GM20431 (cell line): ENCODE measurements around the gene TECPR1.
"Not testable (repeated sequence)": the region's sequence is repeated elsewhere in the genome, so short reads cannot be mapped to it uniquely, and the experiment has no call there.

ENCODE experiments used
- in situ Hi-C: fragments of 300-500 bp; cut with MseI, MboI; formaldehyde crosslinking; loops from one replicate; pipeline ENCODE4 v1.15.0; 2020; ENCODE audit warnings: low sequenced_read_pairs; ENCODE audit not compliant: unreplicated experiment

Gene TECPR1

DNA sequence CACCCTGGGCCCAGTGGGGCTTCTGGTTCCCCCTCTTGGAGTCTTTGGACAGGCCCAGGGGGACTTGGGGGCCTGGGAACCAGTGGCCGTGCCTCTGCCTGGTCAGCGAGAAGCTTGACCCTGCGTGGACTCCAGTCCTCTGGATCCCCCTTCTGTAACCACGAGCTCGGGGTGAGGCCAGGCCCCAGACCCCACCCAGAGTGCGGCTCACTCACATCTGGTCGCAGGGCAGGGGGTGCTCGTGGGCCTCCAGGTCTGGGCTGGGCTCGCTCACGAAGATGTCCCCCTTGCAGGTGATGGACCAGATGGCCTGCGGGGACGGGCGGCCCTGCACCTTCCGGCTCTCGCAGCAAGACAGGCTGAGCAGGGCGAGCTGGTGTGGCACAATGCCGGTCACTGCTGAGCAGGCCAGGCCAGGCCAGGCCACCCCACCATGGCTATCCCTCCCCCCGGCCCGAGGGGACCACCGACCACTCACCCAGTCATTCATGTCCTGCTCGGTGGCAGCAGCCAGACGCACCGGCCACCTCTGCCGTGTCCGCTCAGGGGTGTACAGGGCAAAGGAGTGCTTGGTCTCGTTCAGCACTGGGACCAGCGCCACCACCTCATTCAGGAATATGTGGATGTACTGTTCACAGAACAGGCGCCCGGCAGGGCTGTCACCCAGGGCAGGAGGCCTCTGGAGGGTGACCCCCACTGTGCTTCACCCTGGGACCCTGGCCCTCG lies 21.1 kb downstream of the TECPR1 start:
- in situ Hi-C loops: no loop called here

DNA sequence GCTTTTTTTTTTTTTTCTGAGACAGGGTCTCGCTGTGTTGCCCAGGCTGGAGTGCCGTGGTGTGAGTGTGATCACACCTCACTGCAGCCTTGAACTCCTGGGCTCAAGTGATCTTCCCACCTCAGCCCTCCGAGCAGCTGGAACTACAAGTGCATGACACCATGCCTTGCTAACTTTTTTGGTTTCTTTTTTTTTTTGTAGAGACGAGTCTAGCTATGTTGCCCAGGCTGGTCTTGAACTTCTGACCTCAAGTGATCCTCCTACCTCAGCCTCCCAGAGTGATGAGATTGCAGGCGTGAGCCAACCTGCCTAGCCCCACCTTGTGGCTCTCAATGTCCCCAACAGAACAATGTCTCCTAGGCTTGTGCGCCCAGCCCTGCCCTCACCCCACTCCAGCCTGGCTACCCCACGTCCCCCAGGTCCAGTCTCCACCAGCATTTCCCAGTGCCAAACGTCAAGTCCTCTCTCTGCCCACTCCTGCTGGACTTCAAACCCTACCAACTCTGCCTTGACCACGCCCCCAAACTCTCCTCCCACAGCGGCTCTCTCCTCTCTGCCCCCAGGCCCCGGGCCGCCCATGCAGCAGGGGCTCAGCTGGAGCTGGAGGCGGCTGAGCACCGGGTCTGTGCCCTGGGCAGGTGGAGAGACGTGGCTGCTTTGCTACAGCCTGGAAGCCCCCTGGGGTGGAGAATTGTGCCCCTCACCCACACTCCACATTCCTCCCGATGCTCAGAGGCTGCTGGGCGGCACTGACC lies 21.9 kb downstream of the TECPR1 start:
- in situ Hi-C loops: no loop called here

DNA sequence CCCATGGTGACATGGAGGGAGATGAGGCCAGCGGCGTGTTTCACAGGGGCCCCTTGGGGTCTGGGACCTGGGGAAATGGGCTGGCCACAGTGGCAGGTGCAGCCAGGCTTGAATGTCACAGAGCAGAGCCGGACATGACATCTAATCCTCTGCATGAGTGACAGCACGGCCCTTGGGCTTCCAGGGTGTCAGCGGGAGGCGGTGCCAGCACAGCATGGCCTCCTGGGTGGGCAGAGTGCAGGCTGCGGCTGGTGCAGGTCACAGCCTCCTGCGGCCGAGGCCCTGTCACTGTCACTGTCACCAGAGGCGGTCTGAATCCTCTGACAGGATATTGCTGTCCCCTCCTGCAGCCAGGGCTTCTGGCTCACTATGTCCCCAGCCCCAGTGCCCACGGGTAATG lies 22.6 kb downstream of the TECPR1 start:
- in situ Hi-C loops: no loop called here

DNA sequence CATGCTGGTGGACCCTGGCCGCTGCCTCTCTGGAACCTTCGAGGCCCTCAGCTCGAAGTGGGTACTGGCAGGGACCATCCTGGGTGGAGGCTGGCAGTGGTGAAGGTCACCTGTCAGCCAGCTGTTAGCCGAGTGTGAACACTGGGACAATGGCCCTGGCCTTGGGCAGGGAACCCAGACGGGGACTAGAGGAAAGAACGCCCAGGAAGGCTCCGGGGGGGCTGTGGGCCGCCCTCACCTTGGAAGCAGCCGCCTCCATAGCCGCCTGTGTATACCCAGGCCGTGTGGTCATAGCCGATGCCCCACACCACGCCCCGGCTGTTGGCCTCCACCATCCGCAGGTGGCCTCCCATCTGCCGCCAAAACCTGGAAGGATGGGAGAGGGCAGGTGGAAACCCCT lies 23.2 kb downstream of the TECPR1 start:
- in situ Hi-C loops: no loop called here

DNA sequence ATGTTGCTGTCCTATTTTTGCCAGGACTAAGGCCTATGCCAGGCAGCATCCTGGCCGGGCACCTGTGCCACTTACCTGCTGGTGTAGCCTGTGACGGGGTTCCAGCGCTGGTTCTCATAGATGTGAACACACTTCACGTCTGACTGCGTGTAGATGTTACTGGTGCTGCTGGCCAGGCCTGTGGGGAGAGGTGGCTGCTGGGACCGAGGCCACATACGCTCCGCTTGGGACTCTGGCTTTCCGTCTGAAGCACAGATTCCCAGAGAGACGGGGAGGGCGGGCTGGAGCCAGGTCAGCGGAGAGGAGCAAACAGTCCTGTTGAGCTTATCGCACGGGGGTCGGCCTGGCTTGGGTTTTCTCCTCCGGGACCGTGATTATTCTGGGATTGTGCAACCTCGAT lies 24.1 kb downstream of the TECPR1 start:
- in situ Hi-C loops: no loop called here

DNA sequence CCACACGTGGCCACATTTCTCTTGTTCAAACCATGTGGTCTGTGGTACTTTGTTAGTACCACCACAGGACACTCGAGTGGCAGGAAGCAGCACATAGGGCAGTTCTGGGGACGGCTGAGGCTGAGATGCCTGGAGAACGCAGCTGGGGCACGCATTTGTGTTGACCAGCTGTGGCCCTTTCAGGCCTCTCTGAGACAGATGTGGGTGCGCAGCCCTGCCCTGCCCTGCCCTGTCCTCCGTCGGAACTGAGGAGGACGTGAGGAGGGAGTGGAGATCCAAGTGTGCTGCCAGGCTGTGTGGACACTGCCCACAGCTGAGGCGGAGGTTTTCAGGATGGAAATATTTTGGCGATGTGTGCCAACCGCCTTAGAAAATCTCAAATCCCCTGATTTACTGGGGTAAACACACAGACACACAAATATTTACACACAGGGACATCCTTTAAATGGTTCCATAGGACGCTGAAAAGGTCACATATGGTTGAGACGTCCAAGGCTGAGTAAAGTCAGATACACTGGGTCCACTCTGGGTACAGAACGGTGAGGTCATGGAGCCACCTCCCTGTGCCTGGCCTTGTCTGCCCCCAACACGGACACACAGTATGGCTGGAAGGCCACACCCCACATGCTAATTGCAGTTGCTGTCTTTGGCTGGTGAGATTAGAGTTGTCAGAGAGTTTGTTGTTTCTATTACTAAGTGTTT lies 26.0 kb downstream of the TECPR1 start:
- in situ Hi-C loops: no loop called here

DNA sequence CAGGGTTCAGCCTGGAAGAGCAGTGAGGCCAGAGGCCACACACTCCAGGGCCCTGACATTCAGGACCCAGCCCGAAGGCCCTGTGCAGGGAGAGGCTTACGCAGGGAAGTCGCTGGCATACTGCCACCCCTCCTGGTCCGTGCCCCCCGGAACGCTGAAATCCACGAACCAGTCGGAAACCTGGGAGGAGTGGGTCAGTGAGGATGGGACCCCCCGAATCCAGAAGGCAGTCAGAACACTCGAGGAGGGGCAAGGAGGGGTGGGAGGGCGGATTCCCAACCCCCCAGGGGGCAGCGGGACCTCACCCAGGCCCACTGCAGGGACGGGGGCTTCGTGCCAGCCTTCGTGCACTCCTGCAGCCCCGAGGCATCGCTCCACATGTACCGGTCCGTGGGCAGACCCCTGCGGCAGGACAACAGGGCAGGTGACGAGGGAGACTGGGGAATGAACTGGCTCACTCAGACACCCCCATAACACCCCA lies 27.3 kb downstream of the TECPR1 start:
- in situ Hi-C loops: no loop called here

DNA sequence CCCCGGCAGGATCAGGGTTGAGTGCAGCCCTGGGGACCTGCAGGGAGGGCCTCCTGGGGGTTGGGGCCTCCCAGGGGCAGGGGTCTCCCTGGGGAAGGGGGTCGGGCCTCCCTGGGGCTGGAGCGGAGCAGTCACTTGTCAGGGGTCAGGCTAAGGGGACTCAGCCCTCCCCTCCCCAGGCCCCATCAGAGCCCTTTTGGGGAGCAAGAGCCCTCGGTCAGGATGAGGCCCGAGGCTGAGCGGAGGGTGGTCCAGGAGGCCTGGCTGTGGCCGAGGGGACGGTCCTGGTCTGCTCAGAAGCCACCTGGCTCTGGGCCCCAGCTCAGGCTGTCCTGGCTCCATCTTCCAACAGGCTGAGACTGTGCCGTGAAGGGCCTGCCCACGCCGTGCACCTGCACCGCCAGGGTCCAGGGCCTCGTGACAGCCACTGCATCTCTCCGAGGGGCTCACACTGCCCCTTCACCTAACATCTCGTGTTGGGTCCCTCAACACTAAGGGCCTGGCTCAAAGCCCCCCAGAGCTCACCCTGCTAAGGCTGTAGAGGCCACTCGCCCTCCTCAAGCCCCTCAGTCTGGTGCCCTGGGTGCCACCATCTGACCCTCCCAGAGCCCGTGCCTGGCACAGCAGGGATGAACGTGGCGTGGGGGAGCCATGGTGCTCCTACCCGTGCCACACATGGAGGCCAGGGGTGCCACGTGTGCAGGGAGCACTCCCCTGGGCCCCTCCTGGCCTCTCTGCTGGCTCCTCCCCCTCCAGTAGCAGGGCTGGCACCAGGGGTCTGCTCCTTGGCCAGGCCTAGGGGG lies 27.9 kb downstream of the TECPR1 start:
- in situ Hi-C loops: no loop called here

DNA sequence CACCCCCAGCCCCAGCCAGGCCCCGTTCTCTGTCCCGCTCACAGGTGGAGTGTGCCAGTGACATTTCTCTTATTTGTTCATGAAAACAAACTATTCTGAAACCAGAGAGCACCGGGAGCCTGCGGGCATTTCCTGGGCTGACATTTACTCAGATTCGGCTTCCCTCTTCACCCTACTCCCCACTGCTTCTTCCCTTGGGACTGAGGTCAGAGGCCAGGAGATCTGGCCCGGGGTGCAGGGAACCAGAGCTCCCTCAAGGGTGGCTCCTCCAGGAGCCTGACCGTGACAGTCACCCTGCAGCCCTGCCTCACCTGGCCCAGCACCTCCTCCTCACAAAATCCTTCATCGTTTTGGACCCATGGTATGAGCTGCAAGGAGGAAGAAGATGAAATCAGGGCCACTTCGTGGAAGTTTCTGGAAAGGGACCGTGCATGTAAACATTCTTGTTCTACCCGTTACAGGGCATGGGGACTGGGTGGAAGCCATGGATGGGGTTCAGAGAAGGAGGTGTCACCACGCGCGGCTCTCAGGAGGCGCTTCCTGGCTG lies 28.6 kb downstream of the TECPR1 start:
- in situ Hi-C loops: no loop called here

DNA sequence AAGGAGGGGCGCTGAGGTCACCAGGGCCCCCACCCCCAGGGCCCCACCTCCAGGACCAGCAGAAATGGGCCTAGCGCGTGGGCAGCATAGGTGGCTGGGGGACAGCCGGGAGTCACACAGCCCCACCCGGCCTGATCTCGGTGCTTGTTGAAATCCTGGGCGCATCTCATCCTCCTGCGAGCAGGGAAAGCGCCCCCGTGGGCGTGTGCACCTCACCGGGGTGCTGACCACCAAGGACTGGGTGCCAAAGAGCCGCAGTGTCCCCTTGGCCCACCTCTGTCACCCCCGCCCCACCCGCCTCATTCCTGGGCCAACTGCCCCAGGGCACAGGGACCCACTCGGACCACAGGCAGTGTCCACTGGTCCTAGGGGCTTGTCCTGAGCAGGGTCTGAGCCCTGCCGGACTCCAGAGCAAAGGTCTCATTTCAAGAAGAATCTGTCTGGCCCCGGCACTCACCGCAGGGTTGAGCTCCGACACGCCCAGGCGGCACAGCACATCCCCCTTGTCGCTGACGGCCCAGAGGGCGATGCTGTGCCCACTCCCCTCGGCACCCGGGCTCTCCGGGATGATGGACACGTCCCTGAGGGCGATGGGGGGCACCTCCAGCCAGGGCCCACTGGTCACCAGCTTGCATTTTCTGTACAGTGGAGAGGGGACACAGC lies 29.4 kb downstream of the TECPR1 start:
- in situ Hi-C loops: no loop called here

DNA sequence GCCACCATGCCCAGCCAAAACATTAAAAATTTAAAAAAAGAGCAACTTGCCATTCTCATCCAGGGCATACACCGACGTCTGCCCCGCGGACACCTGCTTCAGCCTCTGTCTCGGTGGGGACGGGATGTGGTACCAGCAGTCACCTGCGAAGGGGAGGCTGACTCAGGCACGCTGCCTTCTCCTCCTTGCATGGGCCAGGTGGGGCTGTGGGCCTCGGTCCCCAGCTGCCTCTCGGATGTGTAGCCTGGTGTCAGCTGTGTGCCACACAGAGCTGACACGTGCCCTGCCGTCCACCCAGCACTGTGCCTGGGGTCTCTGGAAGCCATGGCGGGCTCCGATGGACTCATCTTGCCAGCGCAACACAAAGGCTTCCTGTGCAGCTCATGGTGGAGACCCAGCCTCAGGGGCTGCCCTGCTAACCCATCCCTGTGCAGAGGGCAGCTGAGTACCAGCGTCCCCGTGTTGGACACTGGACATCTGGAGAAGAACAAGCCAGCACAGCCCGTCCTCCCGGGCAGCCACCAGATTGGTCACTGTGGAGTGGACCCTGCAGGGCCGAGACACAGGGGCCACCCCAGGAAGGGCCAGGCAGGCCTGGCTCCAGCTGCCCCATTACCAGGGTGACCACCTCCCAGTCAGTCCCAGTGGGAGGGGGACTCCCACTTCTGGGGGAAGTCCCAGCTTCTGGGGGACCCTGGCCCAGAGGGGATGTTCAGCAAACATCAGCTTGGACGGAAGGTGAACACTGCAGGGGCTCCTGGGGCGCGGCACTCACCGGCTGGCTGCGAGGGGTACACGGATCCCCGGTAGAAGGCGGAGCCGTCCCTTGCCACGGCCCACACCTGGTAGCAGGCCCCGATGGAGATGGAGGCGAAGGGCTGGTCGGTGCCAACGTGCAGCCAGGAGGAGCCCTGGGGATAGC lies 30.2 kb downstream of the TECPR1 start:
- in situ Hi-C loops: no loop called here

DNA sequence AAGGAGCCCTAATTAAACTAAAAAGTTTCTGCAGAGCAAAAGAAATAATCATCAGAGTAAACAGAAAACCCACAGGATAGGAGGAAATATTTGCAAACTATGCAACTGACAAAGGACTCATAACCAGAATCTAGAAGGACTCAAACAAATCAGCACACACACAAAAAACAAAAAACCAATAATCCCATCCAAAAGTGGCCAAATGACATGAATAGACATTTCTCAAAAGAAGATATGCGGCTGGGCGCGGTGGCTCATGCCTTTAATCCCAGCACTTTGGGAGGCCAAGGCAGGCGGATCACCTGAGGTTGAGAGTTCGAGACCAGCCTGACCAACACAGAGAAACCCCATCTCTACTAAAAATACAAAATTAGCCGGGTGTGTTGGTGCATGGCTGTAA lies 32.6 kb downstream of the TECPR1 start:
- in situ Hi-C loops: not testable (repeated sequence)

DNA sequence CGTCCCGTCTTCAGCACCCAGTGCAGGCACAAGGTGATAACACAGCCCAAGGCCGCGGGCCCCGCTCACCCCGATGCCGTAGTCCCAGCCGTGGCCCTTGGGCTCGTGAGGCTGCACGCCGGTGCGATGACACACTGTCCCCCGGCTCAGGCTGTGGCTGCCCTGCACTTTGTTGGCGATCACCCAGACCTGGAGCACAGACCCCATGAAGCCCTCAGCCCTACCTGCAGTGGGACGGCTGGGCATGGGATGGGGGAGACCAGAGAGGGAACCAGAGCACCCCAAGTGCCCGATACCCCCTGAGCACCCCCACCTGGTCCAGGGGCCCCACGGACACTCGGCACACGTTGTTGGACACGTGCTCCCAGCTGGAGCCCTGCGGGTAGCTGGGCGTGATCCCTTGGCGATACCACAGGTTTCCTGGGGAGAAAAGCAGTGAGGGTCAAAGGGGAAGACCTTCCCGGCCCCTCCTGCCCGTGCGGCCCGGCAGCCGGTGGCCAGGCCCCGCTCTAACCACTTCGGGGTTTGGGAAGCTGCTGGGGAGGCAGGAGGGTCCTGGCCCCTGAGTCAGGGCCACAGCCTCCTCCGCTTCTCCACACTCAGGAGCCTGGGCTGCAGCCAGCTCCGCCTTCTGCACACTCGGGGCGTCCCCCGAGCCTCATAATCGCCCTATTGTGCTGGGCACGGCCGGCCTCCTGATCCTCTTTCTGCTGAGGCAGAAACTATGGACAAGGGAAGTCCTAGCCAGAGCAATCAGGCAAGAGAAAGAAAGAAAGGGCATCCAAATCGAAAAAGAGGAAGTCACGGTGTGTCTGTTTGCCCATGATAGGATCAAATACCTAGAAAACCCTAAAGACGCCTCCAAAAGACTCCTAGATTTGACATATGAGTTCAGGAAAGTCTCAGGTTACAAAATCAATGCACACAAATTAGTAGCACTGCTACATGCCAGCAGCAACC lies 34.1 kb downstream of the TECPR1 start:
- in situ Hi-C loops: no loop called here

DNA sequence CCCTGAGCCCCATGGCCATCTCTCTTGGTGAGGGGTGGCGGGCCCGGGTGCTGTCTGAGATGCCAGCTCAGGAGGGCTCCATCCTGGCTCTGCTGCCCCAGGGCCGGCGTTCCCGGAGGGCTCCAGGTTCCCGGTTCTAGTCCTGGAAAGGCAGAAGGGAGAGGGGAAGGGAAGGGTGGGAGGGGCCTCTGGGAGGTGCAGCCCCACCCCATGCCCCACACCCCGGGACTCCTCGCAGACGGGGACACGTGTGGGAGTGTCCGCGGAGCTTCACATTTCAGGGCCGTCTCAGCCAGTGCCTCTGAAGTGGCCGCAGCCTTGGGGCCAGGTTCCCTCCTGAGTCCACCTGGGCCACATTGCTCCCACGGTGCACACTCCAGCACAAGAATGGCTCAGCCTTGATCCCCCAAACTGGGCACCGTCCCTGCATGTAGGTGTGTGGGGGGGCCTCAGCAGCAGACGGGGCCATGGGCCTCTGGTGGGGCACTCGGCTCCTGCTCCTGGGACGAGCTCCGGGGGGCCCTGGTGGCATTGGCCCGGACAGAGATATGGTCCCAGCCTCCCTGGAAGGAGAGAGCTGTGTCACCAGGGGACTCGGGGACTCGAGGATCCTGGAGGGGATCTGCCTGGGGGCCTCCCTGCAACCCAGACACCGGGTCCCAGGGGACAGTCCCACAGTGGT lies 35.0 kb downstream of the TECPR1 start:
- in situ Hi-C loops: no loop called here

DNA sequence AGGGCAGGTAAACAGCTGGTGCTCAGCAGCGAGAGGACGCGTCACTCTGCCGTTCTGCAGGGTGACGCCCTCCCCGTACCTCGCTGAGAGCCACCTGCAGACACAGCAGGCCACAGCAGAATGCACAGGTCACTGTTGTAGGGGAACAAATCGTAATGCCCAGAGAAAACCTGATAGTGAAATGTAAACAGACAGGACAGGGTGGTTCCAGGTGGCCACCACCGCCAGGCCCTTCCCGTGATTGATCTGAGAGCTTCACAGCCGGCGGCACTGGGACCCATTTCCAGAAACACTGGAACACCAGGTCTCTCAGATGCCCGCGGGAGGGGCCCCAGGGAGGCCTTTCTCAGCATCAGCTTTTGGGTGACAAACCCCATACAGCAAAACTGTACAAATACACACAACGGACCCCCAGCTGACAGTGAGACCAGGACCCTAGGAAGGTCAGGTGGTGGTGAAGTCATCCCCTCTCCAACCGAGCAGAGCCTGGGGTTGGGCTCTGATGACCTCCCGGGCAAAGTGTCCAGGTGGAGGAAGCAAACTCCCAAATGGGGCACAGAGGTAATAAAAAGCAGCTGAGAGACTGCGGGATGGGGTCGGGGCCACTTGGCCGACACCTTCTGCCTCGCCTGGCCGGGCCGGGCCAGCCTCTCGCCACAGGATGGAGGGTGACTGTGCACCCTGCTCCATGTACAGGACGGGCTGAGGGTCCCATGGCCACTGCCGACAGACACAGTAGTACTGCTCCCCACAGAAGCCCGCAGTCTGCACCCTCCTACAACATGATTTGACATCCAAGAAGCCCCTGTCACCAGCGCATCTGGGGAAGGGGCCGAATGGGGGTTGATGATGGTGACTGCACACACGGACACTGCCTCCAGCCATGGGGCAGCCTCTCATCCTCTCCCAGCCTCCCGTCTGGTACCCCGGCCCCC lies 36.2 kb downstream of the TECPR1 start:
- in situ Hi-C loops: no loop called here
